ENCODE results near the gene MESD. TPM values are rescaled to one million over a fixed set of nuclear protein-coding genes. Genes with fewer than 3 reads are reported as not detected.

The MESD gene
- total and polyA plus RNA-seq, 2 of the 4 experiments (the other 2 are of a cell fraction), result 10.0 to 14.0 TPM

DNA sequence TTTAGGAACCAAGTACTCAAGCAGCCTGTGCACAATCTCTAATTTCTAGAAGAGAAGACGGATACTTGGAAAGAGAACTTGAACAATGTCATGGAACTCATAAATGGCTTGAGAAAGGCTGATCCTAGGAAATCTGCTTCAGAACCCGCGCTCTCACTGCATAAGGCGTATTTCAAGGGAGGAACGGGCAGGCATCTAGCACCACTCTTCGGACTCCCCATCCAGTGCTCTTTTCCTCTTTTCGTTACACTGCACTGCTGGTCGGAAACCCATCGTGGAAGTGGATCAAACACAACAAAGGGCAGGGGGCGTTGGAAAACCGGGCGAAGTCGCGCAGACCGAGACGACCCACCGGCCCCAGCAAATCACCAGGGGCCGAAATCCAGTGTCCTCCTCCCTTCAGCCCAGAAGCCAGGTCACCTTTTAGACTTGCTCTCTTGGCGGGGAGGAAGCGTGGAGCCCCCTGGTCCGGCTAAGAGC is 10.6 kb upstream of the MESD start:
- ChIA-PET POLR2A (ENCODE audit: unreplicated experiment) (interaction anchor here (0.6 to 1.4 kb wide), 5 partner anchors 9 to 412 kb away, joined by 3 to 12 read pairs (median 3); no protein-coding TSS in a partner anchor), CTCF (no interaction called here)
- peak overlapping the region; percentile 86 for H3K27ac ChIP-seq (ENCODE audit: insufficient read depth, low read length)
- H2BK120ac ChIP-seq (ENCODE audit: low read depth, low read length), result peak overlapping the region; percentile 55
- H2AK9ac ChIP-seq (replicated peaks; ENCODE audit: low read depth, low read length, poor library complexity), result peak overlapping the region; percentile 97
- H2AFZ ChIP-seq (replicated peaks; ENCODE audit: low read length, poor library complexity), result peak overlapping the region; percentile 96
- peak overlapping the region; percentile 77 for H3K56ac ChIP-seq (ENCODE audit: extremely low read depth, insufficient read depth, low read length)
- peak overlapping the region; percentile 92 for H3K14ac ChIP-seq (replicated peaks; ENCODE audit: low read depth, low read length)
- H2AK5ac ChIP-seq (ENCODE audit: low read depth, low read length), result peak overlapping the region; percentile 33
- H3K36me3 ChIP-seq (ENCODE audit: control insufficient read depth, insufficient read depth, low read length), result peaks cover 14% of the 10 kb centered on the region; the same call in 1 of the 2 replicates
- H3K4me1 ChIP-seq (ENCODE audit: control insufficient read depth, insufficient read depth, low read length), result peaks cover 13% of the 10 kb centered on the region
- H2BK5ac ChIP-seq (ENCODE audit: low read depth, low read length, poor library complexity, severe bottlenecking), result peak overlapping the region; percentile 91
- peak overlapping the region; percentile 41 to 90 for H4K8ac ChIP-seq (ENCODE audit: low read depth in 2 of 2, low read length in 2 of 2)
- no peak overlapping the region for H2BK20ac ChIP-seq (ENCODE audit: low read depth, low read length)
- H2BK15ac ChIP-seq (ENCODE audit: low read depth, low read length), result peak overlapping the region; percentile 1; the same call in 2 of the 3 replicates
- intact Hi-C loops (cut with micrococcal nuclease) (loop anchor here (2.0 to 5.0 kb wide), 2 partner anchors 97 to 267 kb away; no protein-coding TSS in a partner anchor), dilution Hi-C loops (cut with HindIII; ENCODE audit: low sequenced_read_pairs, unreplicated experiment) (no loop called here), in situ Hi-C loops (cut with MboI; ENCODE audit: low sequenced_read_pairs) (no loop called here)
- DNase-seq (no peak), ATAC-seq (ENCODE audit: low read depth) (peak; percentile 0; the same call in 1 of the 2 replicates)
- peak overlapping the region; percentile 97 for H3K4me2 ChIP-seq (ENCODE audit: low read depth, low read length)
- H3K9me1 ChIP-seq (ENCODE audit: insufficient read depth, low read length), result peaks cover 3% of the 10 kb centered on the region; the same call in 1 of the 2 replicates
- H3K27me3 ChIP-seq (ENCODE audit: control insufficient read depth, insufficient read depth, low read length), result no peaks in the 10 kb centered on the region
- H3K23ac ChIP-seq (ENCODE audit: low read depth, low read length), result peak overlapping the region; percentile 95
- H3K4me3 ChIP-seq (ENCODE audit: insufficient read depth, low read depth, low read length), result peak overlapping the region; percentile 89
- H3K4ac ChIP-seq (ENCODE audit: low read depth, low read length), result peak overlapping the region; percentile 87
- TF ChIP-seq RCOR1 (IDR thresholded peaks at IDR 0.05; ENCODE audit: insufficient replicate concordance, low read length) (no peak), RFX5 (IDR thresholded peaks at IDR 0.05; ENCODE audit: low read depth, low read length) (no peak), FOS (IDR thresholded peaks at IDR 0.05; ENCODE audit: low read depth, low read length) (no peak), SMC3 (IDR thresholded peaks at IDR 0.05; ENCODE audit: low read depth, low read length) (no peak), RAD21 (IDR thresholded peaks at IDR 0.05; ENCODE audit: low read length) (no peak), MAFK (IDR thresholded peaks at IDR 0.05; ENCODE audit: low read depth, low read length) (no peak), POLR2A (IDR thresholded peaks at IDR 0.05; ENCODE audit: low read depth, low read length) (no peak), NFE2L2 (IDR thresholded peaks at IDR 0.05; ENCODE audit: low read depth, low read length) (no peak), CHD1 (IDR thresholded peaks at IDR 0.05; ENCODE audit: low read depth, low read length) (no peak), MXI1 (IDR thresholded peaks at IDR 0.05; ENCODE audit: borderline replicate concordance, low read depth, low read length) (no peak), MAZ (IDR thresholded peaks at IDR 0.05; ENCODE audit: borderline replicate concordance, low read depth, low read length) (no peak), BHLHE40 (IDR thresholded peaks at IDR 0.05; ENCODE audit: low read depth, low read length) (no peak), CEBPB (IDR thresholded peaks at IDR 0.05; ENCODE audit: low read depth, low read length) (no peak)
- TF ChIP-seq, protein P1, sequence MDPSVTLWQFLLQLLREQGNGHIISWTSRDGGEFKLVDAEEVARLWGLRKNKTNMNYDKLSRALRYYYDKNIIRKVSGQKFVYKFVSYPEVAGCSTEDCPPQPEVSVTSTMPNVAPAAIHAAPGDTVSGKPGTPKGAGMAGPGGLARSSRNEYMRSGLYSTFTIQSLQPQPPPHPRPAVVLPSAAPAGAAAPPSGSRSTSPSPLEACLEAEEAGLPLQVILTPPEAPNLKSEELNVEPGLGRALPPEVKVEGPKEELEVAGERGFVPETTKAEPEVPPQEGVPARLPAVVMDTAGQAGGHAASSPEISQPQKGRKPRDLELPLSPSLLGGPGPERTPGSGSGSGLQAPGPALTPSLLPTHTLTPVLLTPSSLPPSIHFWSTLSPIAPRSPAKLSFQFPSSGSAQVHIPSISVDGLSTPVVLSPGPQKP (IDR thresholded peaks at IDR 0.05; ENCODE audit: borderline replicate concordance, low read depth, low read length), result no peak
- TF ChIP-seq, protein P2, sequence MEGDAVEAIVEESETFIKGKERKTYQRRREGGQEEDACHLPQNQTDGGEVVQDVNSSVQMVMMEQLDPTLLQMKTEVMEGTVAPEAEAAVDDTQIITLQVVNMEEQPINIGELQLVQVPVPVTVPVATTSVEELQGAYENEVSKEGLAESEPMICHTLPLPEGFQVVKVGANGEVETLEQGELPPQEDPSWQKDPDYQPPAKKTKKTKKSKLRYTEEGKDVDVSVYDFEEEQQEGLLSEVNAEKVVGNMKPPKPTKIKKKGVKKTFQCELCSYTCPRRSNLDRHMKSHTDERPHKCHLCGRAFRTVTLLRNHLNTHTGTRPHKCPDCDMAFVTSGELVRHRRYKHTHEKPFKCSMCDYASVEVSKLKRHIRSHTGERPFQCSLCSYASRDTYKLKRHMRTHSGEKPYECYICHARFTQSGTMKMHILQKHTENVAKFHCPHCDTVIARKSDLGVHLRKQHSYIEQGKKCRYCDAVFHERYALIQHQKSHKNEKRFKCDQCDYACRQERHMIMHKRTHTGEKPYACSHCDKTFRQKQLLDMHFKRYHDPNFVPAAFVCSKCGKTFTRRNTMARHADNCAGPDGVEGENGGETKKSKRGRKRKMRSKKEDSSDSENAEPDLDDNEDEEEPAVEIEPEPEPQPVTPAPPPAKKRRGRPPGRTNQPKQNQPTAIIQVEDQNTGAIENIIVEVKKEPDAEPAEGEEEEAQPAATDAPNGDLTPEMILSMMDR (conservative IDR thresholded peaks at IDR 0.05; ENCODE audit: low read depth, low read length), result no peak
- TF ChIP-seq, protein P3, sequence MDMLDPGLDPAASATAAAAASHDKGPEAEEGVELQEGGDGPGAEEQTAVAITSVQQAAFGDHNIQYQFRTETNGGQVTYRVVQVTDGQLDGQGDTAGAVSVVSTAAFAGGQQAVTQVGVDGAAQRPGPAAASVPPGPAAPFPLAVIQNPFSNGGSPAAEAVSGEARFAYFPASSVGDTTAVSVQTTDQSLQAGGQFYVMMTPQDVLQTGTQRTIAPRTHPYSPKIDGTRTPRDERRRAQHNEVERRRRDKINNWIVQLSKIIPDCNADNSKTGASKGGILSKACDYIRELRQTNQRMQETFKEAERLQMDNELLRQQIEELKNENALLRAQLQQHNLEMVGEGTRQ (IDR thresholded peaks at IDR 0.05; ENCODE audit: low read depth, low read length), result no peak
- H4K91ac ChIP-seq (ENCODE audit: insufficient read depth, low read depth, low read length), result peak overlapping the region; percentile 83
- peaks cover 31% of the 10 kb centered on the region for H4K20me1 ChIP-seq (ENCODE audit: insufficient read depth, low read length)
- peak overlapping the region; percentile 85 for H3K9ac ChIP-seq (ENCODE audit: low read depth, low read length)
- H3K18ac ChIP-seq (ENCODE audit: low read depth, low read length), result peak overlapping the region; percentile 82
- peak overlapping the region; percentile 95 for H4K5ac ChIP-seq (ENCODE audit: low read depth, low read length)
- no TSS peak for BruUV-seq (replicated peaks)
- peaks cover 23 to 34% of the 10 kb centered on the region in 2 experiments for H3K79me1 ChIP-seq (ENCODE audit: low read depth in 1 of 2, low read length in 2 of 2)
- no peaks in the 10 kb centered on the region for H3K9me3 ChIP-seq (ENCODE audit: control insufficient read depth, insufficient read depth, low read length)
- WGBS, 2 experiments (ENCODE audit: extremely low coverage in 2 of 2, insufficient read length in 1 of 2), result 0% methylated on average over 10 of the region's 21 CpGs; no CpG with 5 or more reads in 1 of the 2 experiments

Measured in IMR-90 (cell line).